GM12878 (cell line): ENCODE measurements around the gene EHD4. TPM values are rescaled to one million over a fixed set of nuclear protein-coding genes. Genes with fewer than 3 reads are reported as not detected.
A peak's percentile ranks its signal among the peaks of the same experiment; 100 is the strongest.

ENCODE experiments used
- ATAC-seq: fragments of 200-7000 bp; cut with Tn5 transposase; 3 replicates; pipeline ENCODE4 v1.9.1; 2020; ENCODE audit warnings: mild to moderate bottlenecking, moderate library complexity
- BruUV-seq: library from RNA; stranded (reverse); fragments of 400-500 nt; replicated peaks from 2 replicates; lab custom pipeline; 2021; lab: Mats Ljungman, UMichigan
- CTCF ChIA-PET: fragments of 300-600 bp; sonication (Branson Sonifier 250); formaldehyde crosslinking; extraction: SDS; loops from one replicate; lab custom pipeline; 2021; ENCODE audit warnings: inconsistent platforms; lab: Yijun Ruan, JAX
- POLR2A ChIA-PET: fragments of 350-600 bp; formaldehyde crosslinking; extraction: SDS; loops from one replicate; lab custom pipeline; 2021; ENCODE audit warnings: inconsistent platforms; lab: Charles Lee
- RAD21 ChIA-PET: fragments of 300-600 bp; sonication (Branson Sonifier 250); formaldehyde crosslinking; loops from one replicate; lab custom pipeline; 2023; ENCODE audit warnings: antibody characterized with exemption; ENCODE audit not compliant: unreplicated experiment; lab: Charles Lee
- SMC1A ChIA-PET: fragments of 300-600 bp; sonication (Branson Sonifier 250); formaldehyde crosslinking; loops from one replicate; lab custom pipeline; 2023; ENCODE audit not compliant: unreplicated experiment, uncharacterized antibody; lab: Charles Lee
- DNase-seq: peaks from one replicate; pipeline ENCODE4 v3.0.0-alpha.2; 2011; ENCODE audit warnings: low read depth, low spot score
- FAIRE-seq: peaks from 3 replicates; lab custom pipeline; 2011; peaks lifted over from hg19 to GRCh38; lab: Jason Lieb, UNC
- H2AFZ ChIP-seq: 2 replicates; pipeline ENCODE4 v1.6.0; 2011; ENCODE audit warnings: low read depth, low read length, control low read depth; ENCODE audit not compliant: control insufficient read depth
- H3K27ac ChIP-seq: 2 replicates; pipeline ENCODE4 v1.5.1; 2011; ENCODE audit warnings: control low read depth; ENCODE audit not compliant: control insufficient read depth, insufficient read depth
- H3K27me3 ChIP-seq, 2 experiments: replicated peaks in 1 of 2; 2 replicates each; pipeline versions ENCODE4 v1.6.0 to v1.6.1; 2011; ENCODE audit warnings: low read length in 1 of 2; ENCODE audit not compliant: control insufficient read depth in 2 of 2, insufficient read depth in 2 of 2
- H3K36me3 ChIP-seq, 2 experiments: 2 replicates each; pipeline ENCODE4 v1.5.1; 2011; ENCODE audit warnings: low read length in 1 of 2; ENCODE audit not compliant: control insufficient read depth in 2 of 2, insufficient read depth in 2 of 2
- H3K4me1 ChIP-seq: 2 replicates; pipeline ENCODE4 v1.6.1; 2011; ENCODE audit warnings: mild to moderate bottlenecking, low read length, moderate library complexity, mixed read lengths; ENCODE audit not compliant: control insufficient read depth, insufficient read depth
- H3K4me2 ChIP-seq: 2 replicates; pipeline ENCODE4 v1.6.0; 2011; ENCODE audit warnings: control low read depth; ENCODE audit not compliant: control insufficient read depth, insufficient read depth
- H3K4me3 ChIP-seq: fragments of 200-600 bp; sonication (generic); 2 replicates; pipeline ENCODE4 v1.5.1; 2016
- H3K79me2 ChIP-seq: 2 replicates; pipeline ENCODE4 v1.6.0; 2011; ENCODE audit warnings: low read length; ENCODE audit not compliant: control insufficient read depth, insufficient read depth
- H3K9ac ChIP-seq: 2 replicates; pipeline ENCODE4 v1.8.0; 2011; ENCODE audit warnings: low read length, control low read depth, mixed read lengths; ENCODE audit not compliant: control insufficient read depth, insufficient read depth
- H3K9me3 ChIP-seq: replicated peaks from 3 replicates; pipeline ENCODE4 v1.5.1; 2011; ENCODE audit warnings: mild to moderate bottlenecking, low read length; ENCODE audit not compliant: control insufficient read depth, insufficient read depth
- H4K20me1 ChIP-seq: 2 replicates; pipeline ENCODE4 v1.6.0; 2011; ENCODE audit not compliant: control insufficient read depth, insufficient read depth
- NR2F1 ChIP-seq: fragments of 450-650 bp; conservative IDR thresholded peaks from 2 replicates; pipeline ENCODE4 v1.6.1; 2017; ENCODE audit warnings: mild to moderate bottlenecking
- WGBS: methylation state at CpG from one replicate; pipeline ENCODE4 v1.1.6; 2016; ENCODE audit warnings: low lambda C conversion rate; ENCODE audit not compliant: insufficient replicate concordance, insufficient coverage; ENCODE audit errors: missing lambda C conversion rate; 5-methylcytosine and 5-hydroxymethylcytosine counted together
- in situ Hi-C: fragments of 300-500 bp; cut with MboI; formaldehyde crosslinking; loops from 9 replicates; pipeline ENCODE4 v1.14.3; 2018; ENCODE audit warnings: mixed read lengths
- intact Hi-C: fragments of 100-400 bp; cut with micrococcal nuclease; formaldehyde crosslinking; loops from one replicate; pipeline ENCODE4 v1.14.2; 2022; ENCODE audit not compliant: unreplicated experiment
- polyA plus RNA-seq, 11 experiments: library from polyadenylated mRNA; depleted of rRNA in 4 of 11; unstranded in 6 of 11; stranded (reverse) in 5 of 11; fragments of >200 nt; fragmentation: Nextera tagmentation in 4 of 11; fragmentation: Illumina TruSeq in 1 of 11; extraction: Ambion mirVana in 4 of 11; extraction: Trizol in 1 of 11; gene quantifications; 1 replicate in 1 of 11; 2 replicates in 10 of 11; pipeline versions ENCODE4 v1.2.1 to v1.2.3, GENCODE V29; 2011 to 2016; ENCODE audit warnings: inconsistent platforms in 2 of 11, missing spikeins in 2 of 11, low read depth in 1 of 11
- total RNA-seq, 4 experiments: library from RNA; depleted of rRNA in 3 of 4; stranded (reverse); fragments of >200 nt in 3 of 4; fragmentation: Illumina TruSeq in 1 of 4; extraction: Trizol in 1 of 4; gene quantifications; 2 replicates each; pipeline versions ENCODE4 v1.2.1 to v1.2.3, GENCODE V29; 2013 to 2021
- TF ChIP-seq, protein P1 (sequence below): fragments of 450-650 bp; IDR thresholded peaks from 2 replicates; pipeline ENCODE4 v1.6.1; 2017; ENCODE audit warnings: mild to moderate bottlenecking, moderate library complexity
- TF ChIP-seq, protein P2 (sequence below): fragments of 450-650 bp; IDR thresholded peaks from 2 replicates; pipeline ENCODE4 v1.6.1; 2016; ENCODE audit warnings: mild to moderate bottlenecking

Gene EHD4
- total and polyA plus RNA-seq, 10 of the 15 experiments (the other 5 are each of a cell fraction or from before 2014, with no cell fraction given) = 4.2 to 62.9 (median 44.7) TPM

DNA sequence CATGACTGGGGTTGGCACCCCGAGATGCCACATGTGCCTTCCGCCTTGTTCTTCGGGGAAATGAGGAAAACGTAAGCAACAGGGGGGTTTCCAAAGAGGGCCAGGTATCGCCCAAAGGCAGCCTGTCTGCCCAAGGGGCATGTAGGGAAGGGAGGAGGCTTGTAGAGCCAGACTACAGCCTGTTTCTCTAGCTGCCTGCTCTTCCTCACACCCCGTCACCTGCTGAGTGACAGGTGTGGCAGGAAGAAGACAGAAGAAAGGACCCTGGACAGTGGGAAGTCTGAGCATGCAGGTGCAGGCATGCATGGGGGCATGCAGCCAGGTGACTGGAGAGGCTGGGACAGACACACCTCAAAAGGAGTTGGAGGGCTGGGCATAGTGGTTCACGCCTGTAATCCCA lies 38.7 kb upstream of the EHD4 start:
- ChIA-PET POLR2A (no interaction called here), SMC1A (no interaction called here), CTCF (interaction anchor here (1.6 to 2.0 kb wide), 2 partner anchors 18 to 22 kb away, joined by 3 to 6 read pairs; no protein-coding TSS in a partner anchor), RAD21 (no interaction called here)
- Histone ChIP-seq H3K27ac (peak overlapping the region; percentile 34; the same call in 1 of the 2 replicates), H3K9me3 (no peaks in the 10 kb centered on the region), H3K79me2 (no peaks in the 10 kb centered on the region), H4K20me1 (no peaks in the 10 kb centered on the region), H3K4me3 (no peak overlapping the region), H3K9ac (peak overlapping the region; percentile 10; the same call in 1 of the 2 replicates), H3K4me2 (peak overlapping the region; percentile 63), H3K4me1 (peaks cover 9% of the 10 kb centered on the region), H2AFZ (peak overlapping the region; percentile 85), H3K36me3 (no peaks in the 10 kb centered on the region), H3K27me3 (no peaks in the 10 kb centered on the region)
- peak; percentile 38 for FAIRE-seq
- peak; percentile 50 for ATAC-seq
- TF ChIP-seq, protein P1, sequence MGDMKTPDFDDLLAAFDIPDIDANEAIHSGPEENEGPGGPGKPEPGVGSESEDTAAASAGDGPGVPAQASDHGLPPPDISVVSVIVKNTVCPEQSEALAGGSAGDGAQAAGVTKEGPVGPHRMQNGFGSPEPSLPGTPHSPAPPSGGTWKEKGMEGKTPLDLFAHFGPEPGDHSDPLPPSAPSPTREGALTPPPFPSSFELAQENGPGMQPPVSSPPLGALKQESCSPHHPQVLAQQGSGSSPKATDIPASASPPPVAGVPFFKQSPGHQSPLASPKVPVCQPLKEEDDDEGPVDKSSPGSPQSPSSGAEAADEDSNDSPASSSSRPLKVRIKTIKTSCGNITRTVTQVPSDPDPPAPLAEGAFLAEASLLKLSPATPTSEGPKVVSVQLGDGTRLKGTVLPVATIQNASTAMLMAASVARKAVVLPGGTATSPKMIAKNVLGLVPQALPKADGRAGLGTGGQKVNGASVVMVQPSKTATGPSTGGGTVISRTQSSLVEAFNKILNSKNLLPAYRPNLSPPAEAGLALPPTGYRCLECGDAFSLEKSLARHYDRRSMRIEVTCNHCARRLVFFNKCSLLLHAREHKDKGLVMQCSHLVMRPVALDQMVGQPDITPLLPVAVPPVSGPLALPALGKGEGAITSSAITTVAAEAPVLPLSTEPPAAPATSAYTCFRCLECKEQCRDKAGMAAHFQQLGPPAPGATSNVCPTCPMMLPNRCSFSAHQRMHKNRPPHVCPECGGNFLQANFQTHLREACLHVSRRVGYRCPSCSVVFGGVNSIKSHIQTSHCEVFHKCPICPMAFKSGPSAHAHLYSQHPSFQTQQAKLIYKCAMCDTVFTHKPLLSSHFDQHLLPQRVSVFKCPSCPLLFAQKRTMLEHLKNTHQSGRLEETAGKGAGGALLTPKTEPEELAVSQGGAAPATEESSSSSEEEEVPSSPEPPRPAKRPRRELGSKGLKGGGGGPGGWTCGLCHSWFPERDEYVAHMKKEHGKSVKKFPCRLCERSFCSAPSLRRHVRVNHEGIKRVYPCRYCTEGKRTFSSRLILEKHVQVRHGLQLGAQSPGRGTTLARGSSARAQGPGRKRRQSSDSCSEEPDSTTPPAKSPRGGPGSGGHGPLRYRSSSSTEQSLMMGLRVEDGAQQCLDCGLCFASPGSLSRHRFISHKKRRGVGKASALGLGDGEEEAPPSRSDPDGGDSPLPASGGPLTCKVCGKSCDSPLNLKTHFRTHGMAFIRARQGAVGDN = 0 out of 2 replicates have a peak, but pooled peaks have one; percentile 53
- TF ChIP-seq NR2F1 = no peak
- TF ChIP-seq, protein P2, sequence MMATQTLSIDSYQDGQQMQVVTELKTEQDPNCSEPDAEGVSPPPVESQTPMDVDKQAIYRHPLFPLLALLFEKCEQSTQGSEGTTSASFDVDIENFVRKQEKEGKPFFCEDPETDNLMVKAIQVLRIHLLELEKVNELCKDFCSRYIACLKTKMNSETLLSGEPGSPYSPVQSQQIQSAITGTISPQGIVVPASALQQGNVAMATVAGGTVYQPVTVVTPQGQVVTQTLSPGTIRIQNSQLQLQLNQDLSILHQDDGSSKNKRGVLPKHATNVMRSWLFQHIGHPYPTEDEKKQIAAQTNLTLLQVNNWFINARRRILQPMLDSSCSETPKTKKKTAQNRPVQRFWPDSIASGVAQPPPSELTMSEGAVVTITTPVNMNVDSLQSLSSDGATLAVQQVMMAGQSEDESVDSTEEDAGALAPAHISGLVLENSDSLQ = peak; percentile 72
- intact Hi-C loops = no loop called here
- DNase-seq = no peak
- BruUV-seq = no TSS peak
- in situ Hi-C loops = no loop called here
- WGBS = 43% methylated on average over 7 of the region's 7 CpGs
